ENCODE measurements around the gene EXOC4.
A peak's percentile ranks its signal among the peaks of the same experiment; 100 is the strongest.

Gene EXOC4

GRCh38 chr7:133971625-133972024, 718.7 kb downstream of the EXOC4 start:
- H3K27me3 ChIP-seq (ENCODE audit: insufficient read depth, low read length, poor library complexity, severe bottlenecking): no peaks in the 10 kb centered on the region
- TF ChIP-seq EZH2phosphoT487 (IDR thresholded peaks at IDR 0.05; ENCODE audit: borderline replicate concordance): no peak
- no peak for TF ChIP-seq CTCF (conservative IDR thresholded peaks at IDR 0.05; ENCODE audit: low read length)
- no peak overlapping the region for H3K9ac ChIP-seq (ENCODE audit: low read depth, low read length, poor library complexity, severe bottlenecking)
- H4K20me1 ChIP-seq (ENCODE audit: insufficient read depth, low read length, poor library complexity, severe bottlenecking): no peaks in the 10 kb centered on the region
- H3K36me3 ChIP-seq (ENCODE audit: insufficient read depth, low read length): no peaks in the 10 kb centered on the region
- no peak overlapping the region for H3K4me3 ChIP-seq (ENCODE audit: low read length, poor library complexity, severe bottlenecking)
- H3F3A ChIP-seq (ENCODE audit: low read depth): no peaks in the 10 kb centered on the region
- no peaks in the 10 kb centered on the region for H3K79me2 ChIP-seq (ENCODE audit: insufficient read depth, low read length)
- peaks cover 4% of the 10 kb centered on the region; the same call in 1 of the 2 replicates for H3K9me3 ChIP-seq (ENCODE audit: insufficient read depth, low read depth, low read length)
- H3K4me1 ChIP-seq (ENCODE audit: insufficient read depth, low read length, poor library complexity, severe bottlenecking): no peaks in the 10 kb centered on the region
- no peak overlapping the region for H2AFZ ChIP-seq (ENCODE audit: low read length)
- H3K9me2 ChIP-seq (replicated peaks; ENCODE audit: low read depth, low read length): no peaks in the 10 kb centered on the region
- no peak overlapping the region for H3K4me2 ChIP-seq (ENCODE audit: low read depth, low read length, poor library complexity, severe bottlenecking)

- H3K9ac ChIP-seq (ENCODE audit: low read depth, low read length, poor library complexity, severe bottlenecking): no peak overlapping the region
- H3K79me2 ChIP-seq (ENCODE audit: insufficient read depth, low read length): no peaks in the 10 kb centered on the region
- H3K4me3 ChIP-seq (ENCODE audit: low read length, poor library complexity, severe bottlenecking): no peak overlapping the region
- H3K9me2 ChIP-seq (replicated peaks; ENCODE audit: low read depth, low read length): no peaks in the 10 kb centered on the region
- no peak overlapping the region for H2AFZ ChIP-seq (ENCODE audit: low read length)
- no peaks in the 10 kb centered on the region for H3K27me3 ChIP-seq (ENCODE audit: insufficient read depth, low read length, poor library complexity, severe bottlenecking)
- no peaks in the 10 kb centered on the region for H3K36me3 ChIP-seq (ENCODE audit: insufficient read depth, low read length)
- no peak overlapping the region for H3K4me2 ChIP-seq (ENCODE audit: low read depth, low read length, poor library complexity, severe bottlenecking)
- peaks cover 14% of the 10 kb centered on the region for H3K4me1 ChIP-seq (ENCODE audit: insufficient read depth, low read length, poor library complexity, severe bottlenecking)
- H4K20me1 ChIP-seq (ENCODE audit: insufficient read depth, low read length, poor library complexity, severe bottlenecking): no peaks in the 10 kb centered on the region
- H3F3A ChIP-seq (ENCODE audit: low read depth): no peaks in the 10 kb centered on the region
- TF ChIP-seq EZH2phosphoT487 (IDR thresholded peaks at IDR 0.05; ENCODE audit: borderline replicate concordance) (no peak), CTCF (conservative IDR thresholded peaks at IDR 0.05; ENCODE audit: low read length) (0 out of 2 replicates have a peak, but pooled peaks have one; percentile 10)
- H3K9me3 ChIP-seq (ENCODE audit: insufficient read depth, low read depth, low read length): peaks cover 4% of the 10 kb centered on the region; the same call in 1 of the 2 replicates
These were observed 720.8 kb downstream of the EXOC4 start for GRCh38 chr7:133973710-133974109.

GRCh38 chr7:133975130-133975529, 722.3 kb downstream of the EXOC4 start:
- no peaks in the 10 kb centered on the region for H3K27me3 ChIP-seq (ENCODE audit: insufficient read depth, low read length, poor library complexity, severe bottlenecking)
- H3K4me3 ChIP-seq (ENCODE audit: low read length, poor library complexity, severe bottlenecking): no peak overlapping the region
- H4K20me1 ChIP-seq (ENCODE audit: insufficient read depth, low read length, poor library complexity, severe bottlenecking): no peaks in the 10 kb centered on the region
- H3K9ac ChIP-seq (ENCODE audit: low read depth, low read length, poor library complexity, severe bottlenecking): no peak overlapping the region
- H3K9me2 ChIP-seq (replicated peaks; ENCODE audit: low read depth, low read length): no peaks in the 10 kb centered on the region
- H3K36me3 ChIP-seq (ENCODE audit: insufficient read depth, low read length): no peaks in the 10 kb centered on the region
- no peak overlapping the region for H2AFZ ChIP-seq (ENCODE audit: low read length)
- H3F3A ChIP-seq (ENCODE audit: low read depth): no peaks in the 10 kb centered on the region
- TF ChIP-seq EZH2phosphoT487 (IDR thresholded peaks at IDR 0.05; ENCODE audit: borderline replicate concordance) (no peak), CTCF (conservative IDR thresholded peaks at IDR 0.05; ENCODE audit: low read length) (no peak)
- H3K4me1 ChIP-seq (ENCODE audit: insufficient read depth, low read length, poor library complexity, severe bottlenecking): peaks cover 18% of the 10 kb centered on the region
- no peak overlapping the region for H3K4me2 ChIP-seq (ENCODE audit: low read depth, low read length, poor library complexity, severe bottlenecking)
- no peaks in the 10 kb centered on the region for H3K9me3 ChIP-seq (ENCODE audit: insufficient read depth, low read depth, low read length)
- H3K79me2 ChIP-seq (ENCODE audit: insufficient read depth, low read length): no peaks in the 10 kb centered on the region
